Liver (tissue), 3 donors: Measurements from ENCODE around the gene CAPN7.

Experiments used
- EGR1 ChIP-seq, 2 donors: IDR thresholded peaks; 2 replicates each; pipeline ENCODE4 v1.6.1; 2016 to 2018; ENCODE audit warnings: antibody characterized with exemption in 2 of 2, low read depth in 2 of 2
- FOXA1 ChIP-seq: IDR thresholded peaks from 2 replicates; pipeline ENCODE4 v1.6.1; 2016; ENCODE audit warnings: antibody characterized with exemption
- GABPA ChIP-seq, 2 donors: IDR thresholded peaks in 1 of 2; conservative IDR thresholded peaks in 1 of 2; 2 replicates each; pipeline ENCODE4 v1.6.1; 2016; ENCODE audit warnings: antibody characterized with exemption in 2 of 2, mild to moderate bottlenecking in 1 of 2, moderate library complexity in 1 of 2
- JUND ChIP-seq, 2 donors: IDR thresholded peaks; 2 replicates each; pipeline ENCODE4 v1.6.1; 2016; ENCODE audit warnings: antibody characterized with exemption in 2 of 2
- NR2F2 ChIP-seq: IDR thresholded peaks from 2 replicates; pipeline ENCODE4 v1.6.1; 2016; ENCODE audit warnings: antibody characterized with exemption
- RAD21 ChIP-seq, 2 donors: IDR thresholded peaks; 2 replicates each; pipeline ENCODE4 v1.6.1; 2016; ENCODE audit warnings: antibody characterized with exemption in 2 of 2, mild to moderate bottlenecking in 2 of 2
- SP1 ChIP-seq: IDR thresholded peaks from 2 replicates; pipeline ENCODE4 v1.6.1; 2018; ENCODE audit warnings: antibody characterized with exemption, mild to moderate bottlenecking
- TAF1 ChIP-seq: conservative IDR thresholded peaks from 2 replicates; pipeline ENCODE4 v1.6.1; 2016; ENCODE audit warnings: antibody characterized with exemption, mild to moderate bottlenecking
- YY1 ChIP-seq: IDR thresholded peaks from 2 replicates; pipeline ENCODE4 v1.6.1; 2016; ENCODE audit warnings: antibody characterized with exemption, mild to moderate bottlenecking
- TF ChIP-seq, protein P1 (sequence below): fragments of 150-350 bp; IDR thresholded peaks from 2 replicates; pipeline ENCODE4 v1.5.1; 2017; ENCODE audit warnings: improper control_type of control experiment, low read depth, low read length; ENCODE audit not compliant: missing input control
- TF ChIP-seq, protein P2 (sequence below): IDR thresholded peaks from 2 replicates; pipeline ENCODE4 v1.6.1; 2016; ENCODE audit warnings: antibody characterized with exemption
- TF ChIP-seq, protein P3 (sequence below): IDR thresholded peaks from 2 replicates; pipeline ENCODE4 v1.6.1; 2016; ENCODE audit warnings: antibody characterized with exemption
- TF ChIP-seq, protein P4 (sequence below): IDR thresholded peaks from 2 replicates; pipeline ENCODE4 v1.6.1; 2016; ENCODE audit warnings: antibody characterized with exemption
- TF ChIP-seq, protein P5 (sequence below): IDR thresholded peaks from 2 replicates; pipeline ENCODE4 v1.6.1; 2016; ENCODE audit warnings: antibody characterized with exemption, mild to moderate bottlenecking
- donor health status: healthy.
- donor health status: healthy.

DNA sequence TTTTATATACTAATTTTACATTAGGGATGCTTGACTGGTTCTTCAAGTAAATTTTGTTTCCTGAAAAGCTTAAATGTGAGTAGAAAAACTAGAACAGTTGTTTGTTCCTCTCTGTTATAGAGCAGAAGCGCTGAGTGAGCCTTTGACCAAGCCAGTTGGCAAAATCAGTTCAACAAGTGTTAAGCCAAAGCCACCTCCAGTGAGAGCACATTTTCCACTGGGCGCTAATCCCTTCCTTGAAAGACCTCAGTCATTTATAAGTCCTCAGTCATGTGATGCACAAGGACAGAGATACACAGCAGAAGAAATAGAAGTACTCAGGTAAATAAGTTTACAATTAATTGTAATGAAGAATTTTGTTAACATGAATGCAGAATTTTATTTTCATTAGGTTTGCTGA, 14.6 kb downstream of the CAPN7 start:
- TF ChIP-seq, protein P1, sequence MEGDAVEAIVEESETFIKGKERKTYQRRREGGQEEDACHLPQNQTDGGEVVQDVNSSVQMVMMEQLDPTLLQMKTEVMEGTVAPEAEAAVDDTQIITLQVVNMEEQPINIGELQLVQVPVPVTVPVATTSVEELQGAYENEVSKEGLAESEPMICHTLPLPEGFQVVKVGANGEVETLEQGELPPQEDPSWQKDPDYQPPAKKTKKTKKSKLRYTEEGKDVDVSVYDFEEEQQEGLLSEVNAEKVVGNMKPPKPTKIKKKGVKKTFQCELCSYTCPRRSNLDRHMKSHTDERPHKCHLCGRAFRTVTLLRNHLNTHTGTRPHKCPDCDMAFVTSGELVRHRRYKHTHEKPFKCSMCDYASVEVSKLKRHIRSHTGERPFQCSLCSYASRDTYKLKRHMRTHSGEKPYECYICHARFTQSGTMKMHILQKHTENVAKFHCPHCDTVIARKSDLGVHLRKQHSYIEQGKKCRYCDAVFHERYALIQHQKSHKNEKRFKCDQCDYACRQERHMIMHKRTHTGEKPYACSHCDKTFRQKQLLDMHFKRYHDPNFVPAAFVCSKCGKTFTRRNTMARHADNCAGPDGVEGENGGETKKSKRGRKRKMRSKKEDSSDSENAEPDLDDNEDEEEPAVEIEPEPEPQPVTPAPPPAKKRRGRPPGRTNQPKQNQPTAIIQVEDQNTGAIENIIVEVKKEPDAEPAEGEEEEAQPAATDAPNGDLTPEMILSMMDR: no peak
- TF ChIP-seq SP1 (no peak), RAD21 (IDR thresholded peaks at IDR 0.05) (no peak), TAF1 (no peak), GABPA (IDR thresholded peaks at IDR 0.05 in 1 of 2, conservative IDR thresholded peaks at IDR 0.05 in 1 of 2) (no peak), JUND (IDR thresholded peaks at IDR 0.05) (no peak), FOXA1 (no peak), YY1 (no peak), NR2F2 (no peak), EGR1 (IDR thresholded peaks at IDR 0.05; ENCODE audit: low read depth in 2 of 2) (no peak)
- TF ChIP-seq, protein P2, sequence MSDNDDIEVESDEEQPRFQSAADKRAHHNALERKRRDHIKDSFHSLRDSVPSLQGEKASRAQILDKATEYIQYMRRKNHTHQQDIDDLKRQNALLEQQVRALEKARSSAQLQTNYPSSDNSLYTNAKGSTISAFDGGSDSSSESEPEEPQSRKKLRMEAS: no peak
- TF ChIP-seq, protein P3, sequence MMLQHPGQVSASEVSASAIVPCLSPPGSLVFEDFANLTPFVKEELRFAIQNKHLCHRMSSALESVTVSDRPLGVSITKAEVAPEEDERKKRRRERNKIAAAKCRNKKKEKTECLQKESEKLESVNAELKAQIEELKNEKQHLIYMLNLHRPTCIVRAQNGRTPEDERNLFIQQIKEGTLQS: no peak
- TF ChIP-seq, protein P4, sequence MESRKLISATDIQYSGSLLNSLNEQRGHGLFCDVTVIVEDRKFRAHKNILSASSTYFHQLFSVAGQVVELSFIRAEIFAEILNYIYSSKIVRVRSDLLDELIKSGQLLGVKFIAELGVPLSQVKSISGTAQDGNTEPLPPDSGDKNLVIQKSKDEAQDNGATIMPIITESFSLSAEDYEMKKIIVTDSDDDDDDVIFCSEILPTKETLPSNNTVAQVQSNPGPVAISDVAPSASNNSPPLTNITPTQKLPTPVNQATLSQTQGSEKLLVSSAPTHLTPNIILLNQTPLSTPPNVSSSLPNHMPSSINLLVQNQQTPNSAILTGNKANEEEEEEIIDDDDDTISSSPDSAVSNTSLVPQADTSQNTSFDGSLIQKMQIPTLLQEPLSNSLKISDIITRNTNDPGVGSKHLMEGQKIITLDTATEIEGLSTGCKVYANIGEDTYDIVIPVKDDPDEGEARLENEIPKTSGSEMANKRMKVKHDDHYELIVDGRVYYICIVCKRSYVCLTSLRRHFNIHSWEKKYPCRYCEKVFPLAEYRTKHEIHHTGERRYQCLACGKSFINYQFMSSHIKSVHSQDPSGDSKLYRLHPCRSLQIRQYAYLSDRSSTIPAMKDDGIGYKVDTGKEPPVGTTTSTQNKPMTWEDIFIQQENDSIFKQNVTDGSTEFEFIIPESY: no peak
- TF ChIP-seq, protein P5, sequence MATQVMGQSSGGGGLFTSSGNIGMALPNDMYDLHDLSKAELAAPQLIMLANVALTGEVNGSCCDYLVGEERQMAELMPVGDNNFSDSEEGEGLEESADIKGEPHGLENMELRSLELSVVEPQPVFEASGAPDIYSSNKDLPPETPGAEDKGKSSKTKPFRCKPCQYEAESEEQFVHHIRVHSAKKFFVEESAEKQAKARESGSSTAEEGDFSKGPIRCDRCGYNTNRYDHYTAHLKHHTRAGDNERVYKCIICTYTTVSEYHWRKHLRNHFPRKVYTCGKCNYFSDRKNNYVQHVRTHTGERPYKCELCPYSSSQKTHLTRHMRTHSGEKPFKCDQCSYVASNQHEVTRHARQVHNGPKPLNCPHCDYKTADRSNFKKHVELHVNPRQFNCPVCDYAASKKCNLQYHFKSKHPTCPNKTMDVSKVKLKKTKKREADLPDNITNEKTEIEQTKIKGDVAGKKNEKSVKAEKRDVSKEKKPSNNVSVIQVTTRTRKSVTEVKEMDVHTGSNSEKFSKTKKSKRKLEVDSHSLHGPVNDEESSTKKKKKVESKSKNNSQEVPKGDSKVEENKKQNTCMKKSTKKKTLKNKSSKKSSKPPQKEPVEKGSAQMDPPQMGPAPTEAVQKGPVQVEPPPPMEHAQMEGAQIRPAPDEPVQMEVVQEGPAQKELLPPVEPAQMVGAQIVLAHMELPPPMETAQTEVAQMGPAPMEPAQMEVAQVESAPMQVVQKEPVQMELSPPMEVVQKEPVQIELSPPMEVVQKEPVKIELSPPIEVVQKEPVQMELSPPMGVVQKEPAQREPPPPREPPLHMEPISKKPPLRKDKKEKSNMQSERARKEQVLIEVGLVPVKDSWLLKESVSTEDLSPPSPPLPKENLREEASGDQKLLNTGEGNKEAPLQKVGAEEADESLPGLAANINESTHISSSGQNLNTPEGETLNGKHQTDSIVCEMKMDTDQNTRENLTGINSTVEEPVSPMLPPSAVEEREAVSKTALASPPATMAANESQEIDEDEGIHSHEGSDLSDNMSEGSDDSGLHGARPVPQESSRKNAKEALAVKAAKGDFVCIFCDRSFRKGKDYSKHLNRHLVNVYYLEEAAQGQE: no peak
